Cardiac fibroblast (primary cell): ENCODE results near the gene CABP5.

Experiments used
- DNase-seq, 2 donors: peaks; one replicate each; pipeline versions ENCODE4 v3.0.0 to v3.0.0-alpha.2; 2010; ENCODE audit warnings: low read depth in 2 of 2
- H3K4me3 ChIP-seq, 2 donors: replicated peaks in 1 of 2; 1 replicate in 1 of 2; 2 replicates in 1 of 2; pipeline ENCODE4 v1.5.1; 2011; ENCODE audit warnings: low read depth in 2 of 2, low read length in 2 of 2, mild to moderate bottlenecking in 2 of 2, moderate library complexity in 1 of 2
- CTCF ChIP-seq: IDR thresholded peaks from one replicate; pipeline ENCODE4 v1.5.1; 2011; ENCODE audit warnings: low read depth, mild to moderate bottlenecking, low read length, inconsistent platforms

CABP5 gene

GRCh38 chr19:48004236-48004635, 39.6 kb downstream of the CABP5 start:
- TF ChIP-seq CTCF = no peak
- no peak for DNase-seq
- H3K4me3 ChIP-seq = no peak overlapping the region

- no peak for TF ChIP-seq CTCF
- H3K4me3 ChIP-seq = no peak overlapping the region
- DNase-seq = no peak
Measured at GRCh38 chr19:48000846-48001245, 43.0 kb downstream of the CABP5 start.

GRCh38 chr19:47998800-47999199, 45.1 kb downstream of the CABP5 start:
- H3K4me3 ChIP-seq = no peak overlapping the region
- no peak for TF ChIP-seq CTCF
- DNase-seq = no peak

GRCh38 chr19:47996230-47996727, 47.6 kb downstream of the CABP5 start:
- H3K4me3 ChIP-seq = no peak overlapping the region
- no peak for DNase-seq
- no peak for TF ChIP-seq CTCF

- no peak within 1 kb of the TSS for H3K4me3 ChIP-seq
- no peak for TF ChIP-seq CTCF
- DNase-seq = no peak
Measured at GRCh38 chr19:47994209-47994802, 49.6 kb downstream of the CABP5 start, which contains the start of gene ELSPBP1. TSS of gene ELSPBP1 (plus strand) at chr19:47994632. CDS start at chr19:48008668, 14,036 bp downstream.

GRCh38 chr19:47992070-47992469, 51.8 kb downstream of the CABP5 start, which contains the start of gene BSPH1:
TSS of gene BSPH1 (minus strand) at chr19:47992170. CDS start at chr19:47992081, 89 bp downstream.
- no peak for TF ChIP-seq CTCF
- no peak for DNase-seq
- H3K4me3 ChIP-seq = no peak within 1 kb of the TSS
